ENCODE measurements around the gene NUTM2E. TPM values are rescaled to one million over a fixed set of nuclear protein-coding genes. Genes with fewer than 3 reads are reported as not detected.
"Not testable (repeated sequence)": the region's sequence is repeated elsewhere in the genome, so short reads cannot be mapped to it uniquely, and the experiment has no call there.

The NUTM2E gene, protein sequence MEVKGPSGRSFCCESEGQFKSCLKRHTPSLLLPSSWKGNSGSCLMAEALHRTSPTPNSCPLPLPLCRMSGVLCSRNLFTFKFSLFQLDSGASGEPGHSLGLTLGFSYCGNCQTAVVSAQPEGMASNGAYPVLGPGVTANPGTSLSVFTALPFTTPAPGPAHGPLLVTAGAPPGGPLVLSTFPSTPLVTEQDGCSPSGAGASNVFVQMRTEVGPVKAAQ (N-terminal part only)
- total RNA-seq (under 1 TPM in 2 of 4 donors, not detected in 2; 0.19 to 0.59 TPM), polyA plus RNA-seq (not detected)
- long read RNA-seq, donor 1: 0 reads
- long read RNA-seq, donor 2: 0 reads
- long read RNA-seq, donor 3: 0 reads
- long read RNA-seq, donor 4: 0 reads

DNA sequence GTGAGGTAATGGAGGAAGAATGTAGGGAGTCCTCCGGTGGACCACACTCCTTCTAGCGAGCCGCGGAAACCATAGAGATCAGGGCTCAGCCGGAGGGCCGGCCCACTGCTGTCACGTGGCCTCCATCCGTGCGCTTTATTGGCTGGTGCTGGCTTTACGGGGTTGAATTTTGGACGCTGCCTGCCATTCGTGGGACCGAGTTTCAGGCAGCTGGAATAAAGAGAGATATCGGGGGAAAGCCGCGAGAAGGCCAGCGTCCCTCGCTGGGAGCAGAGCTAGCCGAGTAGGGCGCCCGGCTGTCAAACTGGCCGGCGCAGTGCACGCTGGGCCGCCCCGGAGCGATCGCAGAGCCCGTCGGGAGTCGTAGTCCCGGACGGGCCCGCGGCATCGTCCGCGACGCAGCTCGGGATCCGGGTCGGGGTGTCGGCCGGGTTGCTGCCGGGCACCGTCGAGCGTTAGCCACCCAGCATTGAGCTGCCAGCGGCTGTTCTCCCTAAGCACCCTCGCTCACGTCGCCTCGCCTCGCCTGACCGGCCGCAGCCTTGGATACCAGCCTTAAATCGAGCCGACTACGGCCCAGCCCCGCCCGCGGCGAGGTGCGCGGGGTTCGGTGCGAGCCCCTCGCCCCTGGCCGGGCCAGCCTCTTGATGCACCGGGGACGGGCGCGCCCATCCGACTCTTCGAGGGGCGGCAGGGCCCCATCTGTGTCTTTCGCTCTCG is at the start of gene NUTM2E:
Gene NUTM2E, plus strand, starts transcription at position 244 of the 720 bp plus-strand sequence. CDS start 15,002 bp downstream, outside the sequence.
- Histone ChIP-seq H3K27ac (ENCODE audit: low read length) (peak within 1 kb of the TSS; percentile 98), H3K4me3 (ENCODE audit: low read length) (peak within 1 kb of the TSS; percentile 71)
- H3K9me3 ChIP-seq (ENCODE audit: control insufficient read depth, low read length); H3K4me1 ChIP-seq (ENCODE audit: control insufficient read depth, insufficient read depth, low read length); H3K27me3 ChIP-seq (ENCODE audit: control insufficient read depth, insufficient read depth): not testable (repeated sequence)
- ATAC-seq (peak; percentile 99 to 100), DNase-seq (peak; percentile 78 to 92 (median 90))
- WGBS: under 1% methylated on average over 44 of the region's 78 CpGs
- intact Hi-C loops (cut with DNase I): loop anchor here in 1 of 4 donors (10.0 kb wide), 1 partner anchor 108 kb away; no protein-coding TSS in a partner anchor

DNA sequence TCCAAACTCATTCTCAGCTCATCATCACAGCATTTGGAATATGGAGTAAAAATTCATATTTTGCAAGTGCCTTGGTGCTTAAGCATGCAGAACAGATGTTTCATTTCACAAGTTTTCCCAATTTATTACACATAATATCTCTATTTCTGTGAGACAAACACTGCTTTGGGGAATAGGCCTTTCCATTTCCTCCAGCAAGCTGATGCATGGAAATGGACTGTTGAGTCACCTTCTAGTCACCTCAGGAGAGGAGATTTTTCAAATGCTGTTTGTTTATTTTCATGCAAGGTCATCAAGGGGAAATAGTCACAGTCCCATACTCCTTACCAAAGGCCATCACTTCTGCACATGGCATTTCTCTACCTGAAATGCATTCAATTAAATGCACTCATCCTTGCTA is 48.5 kb upstream of the NUTM2E start:
- ATAC-seq; H3K4me3 ChIP-seq (ENCODE audit: low read length); H3K4me1 ChIP-seq (ENCODE audit: control insufficient read depth, insufficient read depth, low read length); intact Hi-C loops (cut with DNase I); H3K9me3 ChIP-seq (ENCODE audit: control insufficient read depth, low read length); DNase-seq; H3K27ac ChIP-seq (ENCODE audit: low read length); H3K27me3 ChIP-seq (ENCODE audit: control insufficient read depth, insufficient read depth): not testable (repeated sequence)

DNA sequence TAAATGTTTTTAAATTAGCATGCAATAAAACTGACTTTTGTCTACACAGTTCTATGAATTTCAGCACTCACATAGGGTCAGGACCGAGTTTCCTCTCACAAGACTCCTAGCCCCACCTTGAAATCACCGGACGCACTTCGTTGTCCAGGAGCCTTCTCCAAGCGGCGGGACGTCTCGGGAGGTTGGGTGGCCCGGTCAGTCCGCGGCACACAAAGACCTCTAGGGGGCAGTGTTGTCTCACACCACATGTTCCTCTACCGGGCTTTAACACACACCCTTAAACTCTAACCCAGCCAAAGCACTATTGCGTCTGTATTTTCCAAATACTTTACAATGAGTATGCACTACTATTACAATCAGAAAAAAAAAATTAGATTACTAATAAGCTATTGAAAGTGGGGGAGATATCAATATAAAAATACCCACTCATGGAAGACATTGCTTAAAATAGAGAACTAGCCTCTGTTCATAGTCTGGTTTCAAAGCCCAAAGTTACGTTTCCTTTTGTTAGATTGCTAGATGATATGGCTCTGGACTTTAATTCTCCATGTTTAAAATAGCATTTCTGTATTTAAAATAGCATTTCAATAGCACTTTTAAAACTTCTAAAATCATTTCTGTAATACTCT is 47.1 kb upstream of the NUTM2E start:
- H3K4me1 ChIP-seq (ENCODE audit: control insufficient read depth, insufficient read depth, low read length); H3K27ac ChIP-seq (ENCODE audit: low read length); intact Hi-C loops (cut with DNase I); H3K9me3 ChIP-seq (ENCODE audit: control insufficient read depth, low read length); H3K4me3 ChIP-seq (ENCODE audit: low read length); H3K27me3 ChIP-seq (ENCODE audit: control insufficient read depth, insufficient read depth): not testable (repeated sequence)
- ATAC-seq: peak; percentile 95 to 96
- WGBS: 7% methylated on average over 14 of the region's 14 CpGs
- DNase-seq: peak; percentile 71 to 87 (median 85)

DNA sequence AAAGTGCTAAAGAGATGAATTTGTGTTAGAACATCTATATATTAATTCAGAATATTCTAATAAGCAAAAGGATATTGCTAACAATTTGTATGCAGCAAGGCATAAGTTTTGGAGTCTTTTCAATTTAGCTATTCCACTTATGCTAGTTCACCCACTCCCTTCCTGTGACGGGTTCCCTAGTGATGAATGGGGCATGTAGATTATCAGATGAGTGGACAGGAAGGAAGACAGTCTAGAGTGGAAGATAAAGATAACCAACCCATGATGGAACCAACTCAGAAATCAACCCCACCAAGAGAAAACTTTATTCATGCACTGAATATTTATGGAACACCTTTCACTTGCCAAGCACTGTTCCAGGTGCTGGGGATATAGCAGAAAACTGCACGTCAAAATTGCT is 46.5 kb upstream of the NUTM2E start:
- H3K4me1 ChIP-seq (ENCODE audit: control insufficient read depth, insufficient read depth, low read length); DNase-seq; H3K27ac ChIP-seq (ENCODE audit: low read length); intact Hi-C loops (cut with DNase I); H3K27me3 ChIP-seq (ENCODE audit: control insufficient read depth, insufficient read depth); H3K9me3 ChIP-seq (ENCODE audit: control insufficient read depth, low read length); H3K4me3 ChIP-seq (ENCODE audit: low read length): not testable (repeated sequence)
- ATAC-seq: peak in 1 of 2 donors; percentile 68
- WGBS: 44% methylated on average over 1 of the region's 2 CpGs

DNA sequence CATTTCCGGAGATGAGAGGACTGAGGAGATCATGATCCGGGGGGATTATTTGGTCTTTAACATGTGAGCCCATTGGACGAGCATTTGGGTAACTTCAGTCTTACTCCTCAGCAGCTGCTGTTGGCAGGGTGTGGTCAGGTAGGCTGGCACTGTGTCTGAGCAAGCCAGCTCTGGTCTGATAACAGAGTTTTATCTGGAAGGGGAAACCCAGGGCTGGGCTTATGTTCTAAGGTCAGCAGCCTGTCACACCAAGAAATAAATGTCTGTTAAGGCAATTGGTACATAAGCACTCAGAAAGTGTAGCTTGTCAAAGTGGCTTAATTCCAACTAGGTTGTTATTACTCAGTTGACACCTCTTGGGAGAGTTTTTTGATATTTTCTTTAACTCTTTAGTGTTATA is 45.0 kb upstream of the NUTM2E start:
- H3K27me3 ChIP-seq (ENCODE audit: control insufficient read depth, insufficient read depth); H3K4me1 ChIP-seq (ENCODE audit: control insufficient read depth, insufficient read depth, low read length); DNase-seq; H3K9me3 ChIP-seq (ENCODE audit: control insufficient read depth, low read length); H3K27ac ChIP-seq (ENCODE audit: low read length); H3K4me3 ChIP-seq (ENCODE audit: low read length); intact Hi-C loops (cut with DNase I): not testable (repeated sequence)
- ATAC-seq: peak in 1 of 2 donors; percentile 40
- 77% methylated on average over 3 of the region's 3 CpGs for WGBS

DNA sequence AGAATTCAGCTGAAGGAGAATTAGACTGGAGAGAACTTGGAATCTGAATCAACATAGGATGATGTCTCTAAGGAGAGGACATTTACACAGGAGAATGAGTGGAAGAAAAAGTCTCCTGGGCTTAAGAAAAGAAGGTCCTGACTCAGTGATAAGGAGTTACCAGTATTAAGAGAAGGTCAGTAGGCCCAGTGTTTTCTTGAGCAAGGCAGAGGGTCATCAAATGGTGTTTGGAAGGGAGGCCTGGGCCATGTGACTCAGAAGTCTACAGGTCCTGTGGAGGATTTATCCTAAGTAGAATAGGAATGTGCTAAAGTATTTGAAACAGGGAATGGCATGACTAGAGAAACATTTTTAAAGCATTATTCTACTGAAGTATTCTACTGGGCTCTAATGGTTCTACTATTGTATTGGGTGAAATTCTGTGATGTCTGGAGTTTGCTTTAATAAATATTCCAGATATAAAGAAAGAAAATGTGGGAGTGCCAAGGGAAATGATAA is 39.0 kb upstream of the NUTM2E start:
- ATAC-seq; intact Hi-C loops (cut with DNase I): not testable (repeated sequence)

DNA sequence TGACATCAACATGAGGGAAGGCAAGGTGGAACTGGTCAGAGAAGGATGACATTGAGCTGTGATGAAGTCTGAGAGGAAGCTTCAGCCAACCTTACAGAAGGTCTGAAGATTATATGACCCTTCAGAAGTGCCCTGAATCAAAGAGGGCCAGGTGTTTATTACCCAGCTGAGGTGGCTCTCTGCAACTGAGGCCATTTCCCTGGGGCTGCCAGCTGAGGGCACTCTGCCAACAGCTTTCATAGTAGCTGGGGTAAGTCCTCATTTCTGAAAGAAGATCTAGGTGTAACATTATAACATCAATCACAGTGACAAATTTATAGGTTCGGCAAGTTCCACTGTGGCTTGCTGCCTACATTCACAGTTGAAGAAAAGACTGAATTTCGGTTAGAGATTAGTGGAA is 37.2 kb upstream of the NUTM2E start:
- H3K4me1 ChIP-seq (ENCODE audit: control insufficient read depth, insufficient read depth, low read length); H3K27me3 ChIP-seq (ENCODE audit: control insufficient read depth, insufficient read depth); H3K9me3 ChIP-seq (ENCODE audit: control insufficient read depth, low read length); H3K27ac ChIP-seq (ENCODE audit: low read length); DNase-seq; ATAC-seq; H3K4me3 ChIP-seq (ENCODE audit: low read length); intact Hi-C loops (cut with DNase I): not testable (repeated sequence)
- WGBS: 90% methylated on average over 2 of the region's 2 CpGs

More for the DNA sequence above, 39.0 kb upstream of the NUTM2E start:
- H3K4me1 ChIP-seq (ENCODE audit: control insufficient read depth, insufficient read depth, low read length); H3K9me3 ChIP-seq (ENCODE audit: control insufficient read depth, low read length); H3K27ac ChIP-seq (ENCODE audit: low read length); DNase-seq; H3K27me3 ChIP-seq (ENCODE audit: control insufficient read depth, insufficient read depth); H3K4me3 ChIP-seq (ENCODE audit: low read length): not testable (repeated sequence)

DNA sequence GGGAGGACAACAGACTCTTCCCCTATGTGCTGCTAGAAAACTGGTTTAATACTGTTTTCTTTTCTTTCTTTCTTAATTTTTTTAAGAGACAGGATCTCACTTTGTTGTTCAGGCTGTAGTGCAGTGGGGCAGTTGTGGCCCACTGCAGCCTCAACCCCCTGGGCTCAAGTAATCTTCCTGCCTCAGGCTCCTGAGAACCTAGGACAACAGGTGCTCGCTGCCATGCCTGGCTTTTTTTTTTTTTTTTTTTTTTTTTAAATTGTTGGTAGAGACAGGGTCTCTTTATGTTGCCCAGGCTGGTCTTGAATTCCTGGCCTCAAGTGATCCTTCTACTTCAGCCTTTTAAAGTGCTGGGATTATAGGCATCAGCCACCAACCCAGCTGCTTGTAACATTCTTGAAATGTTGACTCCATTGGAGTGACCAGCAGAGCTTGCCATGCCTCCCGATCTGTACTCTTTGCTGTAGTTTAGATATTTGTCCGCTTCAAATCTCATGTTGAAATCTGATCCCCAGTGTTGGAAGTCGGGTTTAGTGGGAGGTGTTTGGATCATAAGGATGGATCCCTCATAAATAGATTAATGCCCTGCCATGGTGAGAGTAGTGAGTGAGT is 34.5 kb upstream of the NUTM2E start:
- DNase-seq; H3K27me3 ChIP-seq (ENCODE audit: control insufficient read depth, insufficient read depth); H3K4me1 ChIP-seq (ENCODE audit: control insufficient read depth, insufficient read depth, low read length); H3K4me3 ChIP-seq (ENCODE audit: low read length); H3K9me3 ChIP-seq (ENCODE audit: control insufficient read depth, low read length); H3K27ac ChIP-seq (ENCODE audit: low read length); intact Hi-C loops (cut with DNase I); ATAC-seq: not testable (repeated sequence)
- 89% methylated on average over 3 of the region's 4 CpGs for WGBS

DNA sequence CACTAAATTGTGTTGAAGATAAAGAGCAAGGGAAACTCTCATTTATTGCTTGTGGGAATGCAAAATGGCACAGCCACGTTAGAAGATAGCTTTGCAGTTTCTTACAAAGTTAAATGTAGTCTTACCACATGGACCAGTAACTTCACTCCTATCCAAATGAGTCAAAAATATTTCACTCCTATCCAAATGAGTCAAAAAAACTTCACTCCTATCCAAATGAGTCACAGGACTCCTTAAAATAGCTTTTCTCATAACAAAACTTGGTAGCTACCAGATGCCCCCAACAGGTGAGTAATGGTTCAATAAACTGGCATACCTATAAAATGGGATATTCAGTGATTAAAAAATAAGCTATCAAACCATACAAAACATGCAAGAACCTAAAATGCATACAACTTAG is 27.2 kb upstream of the NUTM2E start:
- H3K9me3 ChIP-seq (ENCODE audit: control insufficient read depth, low read length); intact Hi-C loops (cut with DNase I): not testable (repeated sequence)
- no CpG with 5 or more reads among the region's 1 CpG for WGBS

DNA sequence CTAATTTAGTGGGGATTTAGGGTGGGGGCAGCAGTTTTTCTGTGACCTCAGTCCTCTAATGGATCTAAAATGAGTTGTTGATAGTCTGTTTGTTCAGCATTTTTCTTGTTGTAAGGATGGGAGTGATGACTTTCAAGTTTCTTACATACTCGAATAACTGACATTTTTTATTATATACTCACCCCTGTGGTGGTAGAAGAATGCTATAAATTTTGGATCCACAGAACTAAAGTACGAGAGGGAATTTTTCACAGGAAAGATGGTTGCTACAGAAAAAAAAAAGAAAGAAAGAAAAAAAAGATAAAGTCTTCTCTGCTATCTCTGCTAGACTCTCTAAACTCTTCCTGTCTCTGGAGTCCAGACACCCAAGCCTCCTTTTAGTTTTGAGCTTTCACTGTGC is 20.7 kb upstream of the NUTM2E start:
- H3K27ac ChIP-seq (ENCODE audit: low read length); DNase-seq; ATAC-seq; intact Hi-C loops (cut with DNase I); H3K9me3 ChIP-seq (ENCODE audit: control insufficient read depth, low read length); H3K27me3 ChIP-seq (ENCODE audit: control insufficient read depth, insufficient read depth); H3K4me3 ChIP-seq (ENCODE audit: low read length); H3K4me1 ChIP-seq (ENCODE audit: control insufficient read depth, insufficient read depth, low read length): not testable (repeated sequence)
- 86% methylated on average over 2 of the region's 2 CpGs for WGBS

More for the DNA sequence above, 27.2 kb upstream of the NUTM2E start:
- not testable (repeated sequence) for H3K27ac ChIP-seq (ENCODE audit: low read length); H3K4me3 ChIP-seq (ENCODE audit: low read length); DNase-seq; H3K4me1 ChIP-seq (ENCODE audit: control insufficient read depth, insufficient read depth, low read length); ATAC-seq; H3K27me3 ChIP-seq (ENCODE audit: control insufficient read depth, insufficient read depth)

Data from right cardiac atrium (tissue), 5 donors.